ENCODE results near the gene PLBD2.

DNA sequence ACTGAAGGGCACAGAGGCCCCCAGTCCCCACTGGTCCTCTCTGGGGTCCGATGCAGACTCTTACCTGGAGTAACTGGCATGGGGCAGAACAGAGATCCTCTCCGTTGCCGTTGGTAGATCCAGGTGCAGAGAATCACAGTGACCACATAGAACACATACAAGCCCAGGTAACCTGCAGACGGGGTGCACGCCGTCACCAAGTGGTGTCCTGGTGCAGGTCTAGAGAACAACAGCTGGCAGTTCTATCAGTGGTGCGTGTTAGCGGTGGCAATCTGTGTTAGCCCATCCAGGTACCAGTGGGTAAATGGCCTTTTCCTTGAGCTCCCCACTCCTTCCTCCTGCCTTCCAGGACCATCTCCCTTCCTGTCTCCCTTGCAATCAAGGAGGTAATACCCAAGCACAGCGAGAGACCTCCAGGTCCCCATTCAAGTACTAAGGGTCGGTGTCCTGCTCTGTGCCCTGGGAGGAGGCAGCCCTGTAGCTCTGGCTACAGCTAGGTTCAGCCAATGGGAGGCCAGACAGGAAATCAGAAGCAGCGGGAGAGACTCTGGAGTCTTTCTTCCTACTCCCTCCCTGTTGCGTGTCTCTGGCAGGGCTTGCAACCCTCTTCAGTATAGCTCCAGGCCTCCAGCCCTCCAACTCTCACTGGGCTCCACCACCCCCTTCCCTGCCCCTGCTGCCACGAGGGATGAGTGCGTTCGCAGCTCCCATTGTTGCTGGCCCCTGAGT is 39.3 kb upstream of the PLBD2 start:
- TF ChIP-seq, protein P1, sequence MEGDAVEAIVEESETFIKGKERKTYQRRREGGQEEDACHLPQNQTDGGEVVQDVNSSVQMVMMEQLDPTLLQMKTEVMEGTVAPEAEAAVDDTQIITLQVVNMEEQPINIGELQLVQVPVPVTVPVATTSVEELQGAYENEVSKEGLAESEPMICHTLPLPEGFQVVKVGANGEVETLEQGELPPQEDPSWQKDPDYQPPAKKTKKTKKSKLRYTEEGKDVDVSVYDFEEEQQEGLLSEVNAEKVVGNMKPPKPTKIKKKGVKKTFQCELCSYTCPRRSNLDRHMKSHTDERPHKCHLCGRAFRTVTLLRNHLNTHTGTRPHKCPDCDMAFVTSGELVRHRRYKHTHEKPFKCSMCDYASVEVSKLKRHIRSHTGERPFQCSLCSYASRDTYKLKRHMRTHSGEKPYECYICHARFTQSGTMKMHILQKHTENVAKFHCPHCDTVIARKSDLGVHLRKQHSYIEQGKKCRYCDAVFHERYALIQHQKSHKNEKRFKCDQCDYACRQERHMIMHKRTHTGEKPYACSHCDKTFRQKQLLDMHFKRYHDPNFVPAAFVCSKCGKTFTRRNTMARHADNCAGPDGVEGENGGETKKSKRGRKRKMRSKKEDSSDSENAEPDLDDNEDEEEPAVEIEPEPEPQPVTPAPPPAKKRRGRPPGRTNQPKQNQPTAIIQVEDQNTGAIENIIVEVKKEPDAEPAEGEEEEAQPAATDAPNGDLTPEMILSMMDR (IDR thresholded peaks at IDR 0.05) = no peak
- TF ChIP-seq EZH2 (IDR thresholded peaks at IDR 0.05) = no peak

All from neural progenitor cell (in vitro differentiated cells).